Cortex of kidney (tissue), 1 donor: ENCODE results near the gene CSNK1E.

Experiments used
- DNase-seq: peaks from one replicate; lab custom pipeline; 2025; lab: John Stamatoyannopoulos, UW

CSNK1E gene

GRCh38 chr22:38327805-38328204 is 10.6 kb upstream of the CSNK1E start:
- no peak for DNase-seq

- DNase-seq, result no peak
Observed at GRCh38 chr22:38327396-38327795, 10.2 kb upstream of the CSNK1E start.

- DNase-seq, result no peak
Observed at GRCh38 chr22:38325587-38325986, 8.4 kb upstream of the CSNK1E start.

GRCh38 chr22:38320605-38321402 is 3.6 kb upstream of the CSNK1E start:
- DNase-seq, result no peak

- no peak for DNase-seq
Observed at GRCh38 chr22:38318792-38319773, 1.9 kb upstream of the CSNK1E start.

- no peak for DNase-seq
Observed at GRCh38 chr22:38317995-38318715, 922 bp upstream of the CSNK1E start.

- no peak for DNase-seq
Observed at GRCh38 chr22:38316364-38317121, 690 bp downstream of the CSNK1E start.

- no peak for DNase-seq
Observed at GRCh38 chr22:38315823-38316363, 1.3 kb downstream of the CSNK1E start.

GRCh38 chr22:38314933-38315822 is 2.1 kb downstream of the CSNK1E start:
- no peak for DNase-seq

- no peak for DNase-seq
Observed at GRCh38 chr22:38314051-38314932, 2.9 kb downstream of the CSNK1E start.

GRCh38 chr22:38313384-38313955 is 3.8 kb downstream of the CSNK1E start:
- DNase-seq, result no peak

- no peak for DNase-seq
Observed at GRCh38 chr22:38312261-38312800, 4.9 kb downstream of the CSNK1E start.

GRCh38 chr22:38311323-38311620 is 6.0 kb downstream of the CSNK1E start:
- no peak for DNase-seq

- no peak for DNase-seq
Observed at GRCh38 chr22:38310518-38311322, 6.5 kb downstream of the CSNK1E start.

GRCh38 chr22:38309614-38310517 is 7.4 kb downstream of the CSNK1E start:
- no peak for DNase-seq

GRCh38 chr22:38308791-38309498 is 8.3 kb downstream of the CSNK1E start:
- DNase-seq, result no peak
